Kidney capillary endothelial cell (primary cell): Measurements from ENCODE around the gene AP3S1.
"Not testable (repeated sequence)": the region's sequence is repeated elsewhere in the genome, so short reads cannot be mapped to it uniquely, and the experiment has no call there.

Experiments
- DNase-seq: peaks from one replicate; pipeline ENCODE4 v3.0.0-alpha.2; 2018; ENCODE audit warnings: low spot score

AP3S1 gene

GRCh38 chr5:115841382-115842088 lies at the start of gene AP3S1, which contains the start of gene ATG12:
TSS of gene AP3S1 (plus strand) at chr5:115841935. CDS start at chr5:115842038, 103 bp downstream.
TSS of gene ATG12 (minus strand) at chr5:115841565. CDS start at chr5:115841552, 13 bp downstream.
- peak; percentile 91 for DNase-seq

GRCh38 chr5:115795700-115796099 lies 46.0 kb upstream of the AP3S1 start:
- no peak for DNase-seq

GRCh38 chr5:115796656-115797055 lies 45.1 kb upstream of the AP3S1 start:
- no peak for DNase-seq

GRCh38 chr5:115798252-115798651 lies 43.5 kb upstream of the AP3S1 start:
- no peak for DNase-seq

- DNase-seq = no peak
Observed at GRCh38 chr5:115800108-115800507, 41.6 kb upstream of the AP3S1 start.

GRCh38 chr5:115801152-115801551 lies 40.6 kb upstream of the AP3S1 start:
- no peak for DNase-seq

- DNase-seq = no peak
Observed at GRCh38 chr5:115801984-115802383, 39.8 kb upstream of the AP3S1 start.

- DNase-seq = no peak
Observed at GRCh38 chr5:115806986-115807653, 34.6 kb upstream of the AP3S1 start.

- no peak for DNase-seq
Observed at GRCh38 chr5:115807654-115808052, 34.1 kb upstream of the AP3S1 start.

- DNase-seq = not testable (repeated sequence)
Observed at GRCh38 chr5:115808066-115808465, 33.7 kb upstream of the AP3S1 start.

- DNase-seq = no peak
Observed at GRCh38 chr5:115809946-115810345, 31.8 kb upstream of the AP3S1 start.

- DNase-seq = no peak
Observed at GRCh38 chr5:115810761-115811160, 31.0 kb upstream of the AP3S1 start.

- no peak for DNase-seq
Observed at GRCh38 chr5:115811406-115811805, 30.3 kb upstream of the AP3S1 start.

- DNase-seq = no peak
Observed at GRCh38 chr5:115812372-115812771, 29.4 kb upstream of the AP3S1 start.

GRCh38 chr5:115813719-115814118 lies 28.0 kb upstream of the AP3S1 start:
- DNase-seq = no peak

- DNase-seq = no peak
Observed at GRCh38 chr5:115815006-115815692, 26.6 kb upstream of the AP3S1 start.

- no peak for DNase-seq
Observed at GRCh38 chr5:115815693-115816225, 26.0 kb upstream of the AP3S1 start.

GRCh38 chr5:115816226-115817081 lies 25.3 kb upstream of the AP3S1 start, which contains the start of gene CDO1:
TSS of gene CDO1 (minus strand) at chr5:115816659. CDS start at chr5:115816397, 262 bp downstream.
- DNase-seq = no peak

- DNase-seq = no peak
Observed at GRCh38 chr5:115817386-115817785, 24.3 kb upstream of the AP3S1 start.

GRCh38 chr5:115818821-115819220 lies 22.9 kb upstream of the AP3S1 start:
- no peak for DNase-seq

GRCh38 chr5:115820846-115821245 lies 20.9 kb upstream of the AP3S1 start:
- DNase-seq = no peak

GRCh38 chr5:115824983-115825382 lies 16.8 kb upstream of the AP3S1 start:
- not testable (repeated sequence) for DNase-seq
